Uterus (tissue), 2 donors: ENCODE results near the gene COLEC11.

Source experiments
- POLR2A ChIP-seq, 2 donors: fragments of 450-650 bp; IDR thresholded peaks; one replicate each; pipeline ENCODE4 v1.6.1; 2016; ENCODE audit warnings: antibody characterized with exemption in 2 of 2, mild to moderate bottlenecking in 1 of 2, moderate library complexity in 1 of 2
- TF ChIP-seq, protein P1 (sequence below), 4 experiments: fragments of 200-600 bp in 2 of 4; fragments of 450-650 bp in 2 of 4; sonication (generic) in 2 of 4; IDR thresholded peaks; one replicate each; pipeline ENCODE4 v1.5.1; 2016 to 2019; ENCODE audit warnings: antibody characterized with exemption in 4 of 4, mild to moderate bottlenecking in 2 of 4, moderate library complexity in 1 of 4

DNA sequence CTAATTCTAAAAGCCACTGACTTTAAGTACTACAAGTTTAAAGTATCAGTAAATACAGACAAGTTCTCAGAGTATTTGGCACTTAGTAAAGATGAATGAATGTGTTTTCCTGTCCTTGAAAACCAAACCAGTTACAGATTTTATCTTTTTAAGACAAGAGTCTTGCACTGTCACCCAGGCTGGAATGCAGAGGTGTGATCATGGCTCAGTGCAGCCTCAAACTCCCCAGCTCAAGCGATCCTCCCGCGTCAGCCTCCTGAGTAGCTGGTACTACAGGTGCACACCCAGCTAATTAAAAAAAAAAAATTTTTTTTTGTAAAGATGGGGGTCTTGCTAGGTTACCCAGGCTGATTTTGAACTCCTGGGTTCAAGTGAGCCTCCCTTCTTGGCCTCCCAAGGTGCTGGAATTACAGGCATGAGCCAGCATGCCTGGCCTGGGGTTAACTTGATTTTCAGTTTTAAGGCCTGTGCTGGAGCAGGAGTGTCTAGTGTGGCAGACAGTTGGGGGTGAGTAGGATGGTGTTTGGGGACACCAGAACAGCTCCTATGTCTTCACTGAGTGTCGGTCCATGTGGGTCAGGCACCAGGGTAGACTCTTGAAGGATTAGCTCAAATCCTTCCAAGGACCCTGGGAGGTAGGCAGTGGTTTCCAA, 10.2 kb upstream of the COLEC11 start:
- TF ChIP-seq, protein P1, sequence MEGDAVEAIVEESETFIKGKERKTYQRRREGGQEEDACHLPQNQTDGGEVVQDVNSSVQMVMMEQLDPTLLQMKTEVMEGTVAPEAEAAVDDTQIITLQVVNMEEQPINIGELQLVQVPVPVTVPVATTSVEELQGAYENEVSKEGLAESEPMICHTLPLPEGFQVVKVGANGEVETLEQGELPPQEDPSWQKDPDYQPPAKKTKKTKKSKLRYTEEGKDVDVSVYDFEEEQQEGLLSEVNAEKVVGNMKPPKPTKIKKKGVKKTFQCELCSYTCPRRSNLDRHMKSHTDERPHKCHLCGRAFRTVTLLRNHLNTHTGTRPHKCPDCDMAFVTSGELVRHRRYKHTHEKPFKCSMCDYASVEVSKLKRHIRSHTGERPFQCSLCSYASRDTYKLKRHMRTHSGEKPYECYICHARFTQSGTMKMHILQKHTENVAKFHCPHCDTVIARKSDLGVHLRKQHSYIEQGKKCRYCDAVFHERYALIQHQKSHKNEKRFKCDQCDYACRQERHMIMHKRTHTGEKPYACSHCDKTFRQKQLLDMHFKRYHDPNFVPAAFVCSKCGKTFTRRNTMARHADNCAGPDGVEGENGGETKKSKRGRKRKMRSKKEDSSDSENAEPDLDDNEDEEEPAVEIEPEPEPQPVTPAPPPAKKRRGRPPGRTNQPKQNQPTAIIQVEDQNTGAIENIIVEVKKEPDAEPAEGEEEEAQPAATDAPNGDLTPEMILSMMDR (IDR thresholded peaks at IDR 0.05) = no peak
- no peak for TF ChIP-seq POLR2A (IDR thresholded peaks at IDR 0.05)
